Measurements from ENCODE around the gene ENTPD7. TPM values are rescaled to one million over a fixed set of nuclear protein-coding genes. Genes with fewer than 3 reads are reported as not detected.

The ENTPD7 gene
- total and polyA plus RNA-seq, 2 of the 8 experiments (the other 6 are each of a cell fraction or from before 2014, with no cell fraction given), result 5.0 to 15.6 TPM

DNA sequence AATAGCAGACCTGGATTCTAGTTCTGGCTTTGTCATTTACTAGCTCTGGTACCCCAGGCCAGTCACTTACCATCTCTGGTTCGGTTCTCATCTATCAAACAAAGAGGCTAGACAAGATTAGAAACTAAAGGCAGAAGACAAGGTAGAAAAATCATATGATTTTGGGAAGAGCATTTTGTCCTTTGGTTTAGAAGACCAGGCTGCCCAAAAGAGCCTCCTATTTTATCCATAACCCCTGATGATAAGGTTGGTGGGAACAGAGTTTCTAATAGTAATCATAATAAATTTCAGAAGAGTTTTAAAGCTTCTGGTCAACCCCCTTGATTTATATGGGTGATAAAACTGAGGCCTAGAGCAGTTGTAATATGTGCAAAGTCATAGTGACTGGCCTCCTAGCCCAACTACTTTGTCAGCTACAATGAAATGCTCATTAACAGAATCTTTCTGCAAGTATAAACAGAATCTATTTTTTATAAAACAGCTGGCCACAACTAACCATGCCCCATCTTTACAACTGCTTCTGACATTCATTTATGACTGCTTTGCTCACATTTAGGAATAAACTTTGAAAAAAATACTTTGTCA, 49.2 kb downstream of the ENTPD7 start:
- Histone ChIP-seq H3K4me3 (ENCODE audit: extremely low read depth in 1 of 4, insufficient read depth in 2 of 4, low read depth in 3 of 4, low read length in 4 of 4) (no peak overlapping the region), H3K56ac (replicated peaks; ENCODE audit: insufficient read length, low read depth, low read length) (no peak overlapping the region), H2BK15ac (ENCODE audit: low read length) (no peak overlapping the region), H3K36me3 (ENCODE audit: control insufficient read depth in 2 of 4, insufficient read depth in 4 of 4, low read length in 3 of 4) (peaks cover 0 to 29% (median 7%) of the 10 kb centered on the region in 4 experiments; a peak in 5 of 8 replicates), H3K23ac (ENCODE audit: insufficient read length) (no peak overlapping the region), H3K4me2 (ENCODE audit: insufficient read depth in 1 of 2, low read depth in 2 of 2, low read length in 2 of 2) (no peak overlapping the region), H3K79me1 (ENCODE audit: low read depth, low read length) (no peaks in the 10 kb centered on the region), H2BK20ac (ENCODE audit: low read length) (no peak overlapping the region), H3K79me2 (ENCODE audit: control insufficient read depth in 1 of 2, insufficient read depth in 2 of 2, low read length in 2 of 2) (no peaks in the 10 kb centered on the region), H4K91ac (replicated peaks; ENCODE audit: insufficient read length, low read length) (no peak overlapping the region), H2BK12ac (ENCODE audit: low read depth, low read length) (no peak overlapping the region), H2AFZ (ENCODE audit: low read length) (no peak overlapping the region), H2BK120ac (replicated peaks; ENCODE audit: low read depth, low read length) (no peak overlapping the region), H2AK5ac (ENCODE audit: low read depth, low read length) (no peak overlapping the region), H4K20me1 (replicated peaks in 1 of 2; ENCODE audit: control insufficient read depth in 1 of 2, insufficient read depth in 2 of 2, low read length in 2 of 2) (no peaks in the 10 kb centered on the region), H3K4ac (replicated peaks; ENCODE audit: insufficient read length, low read depth, low read length) (no peak overlapping the region), H3K9ac (replicated peaks in 1 of 4; ENCODE audit: extremely low read depth in 1 of 4, low read depth in 3 of 4, low read length in 3 of 4) (no peak overlapping the region), H4K8ac (ENCODE audit: extremely low read depth, insufficient read depth, low read length) (no peak overlapping the region), H3K9me3 (ENCODE audit: insufficient read depth in 2 of 2, low read depth in 1 of 2, low read length in 1 of 2) (no peaks in the 10 kb centered on the region), H2BK5ac (ENCODE audit: low read depth, low read length) (no peak overlapping the region), H3K4me1 (replicated peaks in 1 of 4; ENCODE audit: control insufficient read depth in 3 of 4, insufficient read depth in 4 of 4, low read length in 3 of 4) (no peaks in the 10 kb centered on the region), H3K18ac (ENCODE audit: extremely low read depth, low read length) (no peak overlapping the region), H3K27me3 (replicated peaks in 1 of 4; ENCODE audit: control insufficient read depth in 3 of 4, extremely low read depth in 1 of 4, insufficient read depth in 3 of 4, low read length in 3 of 4) (no peaks in the 10 kb centered on the region), H4K5ac (ENCODE audit: insufficient read length, low read depth, low read length) (no peak overlapping the region), H3K27ac (ENCODE audit: low read depth, low read length) (no peak overlapping the region), H3K14ac (ENCODE audit: insufficient read length) (no peak overlapping the region), H3K23me2 (ENCODE audit: low read depth, low read length) (no peaks in the 10 kb centered on the region)
- ChIA-PET POLR2A (ENCODE audit: partially characterized antibody) (no interaction called here), CTCF (ENCODE audit: partially characterized antibody) (no interaction called here)
- 85% methylated on average over 1 of the region's 1 CpG; no CpG with 5 or more reads in 1 of the 2 experiments for WGBS, 2 experiments (ENCODE audit: extremely low coverage in 1 of 2, insufficient coverage in 1 of 2, insufficient read length in 1 of 2, insufficient replicate concordance in 2 of 2, low coverage in 1 of 2, low lambda C conversion rate in 2 of 2, missing lambda C conversion rate in 1 of 2)
- TF ChIP-seq GABPA (IDR thresholded peaks at IDR 0.05; ENCODE audit: borderline replicate concordance, insufficient read depth, low read length) (no peak), POU5F1 (IDR thresholded peaks at IDR 0.05; ENCODE audit: low read depth, low read length) (no peak), ATF2 (IDR thresholded peaks at IDR 0.05; ENCODE audit: low read length) (no peak), BACH1 (IDR thresholded peaks at IDR 0.05; ENCODE audit: low read length) (no peak), EP300 (IDR thresholded peaks at IDR 0.05; ENCODE audit: borderline replicate concordance in 1 of 2, low read depth in 2 of 2, low read length in 2 of 2) (no peak), TBP (IDR thresholded peaks at IDR 0.05; ENCODE audit: low read depth, low read length) (no peak), ATF3 (IDR thresholded peaks at IDR 0.05; ENCODE audit: insufficient read depth, low read depth, low read length) (no peak), CREB1 (IDR thresholded peaks at IDR 0.05) (no peak)
- FAIRE-seq, result no peak
- DNase-seq (ENCODE audit: low read depth in 1 of 2, low spot score in 2 of 2), result no peak
